ENCODE data around the gene KDM7A. TPM values are rescaled to one million over a fixed set of nuclear protein-coding genes. Genes with fewer than 3 reads are reported as not detected.

Gene KDM7A
- total RNA-seq, 4 donors from 2014 or later, result 11.1 to 29.8 (median 20.7) TPM

DNA sequence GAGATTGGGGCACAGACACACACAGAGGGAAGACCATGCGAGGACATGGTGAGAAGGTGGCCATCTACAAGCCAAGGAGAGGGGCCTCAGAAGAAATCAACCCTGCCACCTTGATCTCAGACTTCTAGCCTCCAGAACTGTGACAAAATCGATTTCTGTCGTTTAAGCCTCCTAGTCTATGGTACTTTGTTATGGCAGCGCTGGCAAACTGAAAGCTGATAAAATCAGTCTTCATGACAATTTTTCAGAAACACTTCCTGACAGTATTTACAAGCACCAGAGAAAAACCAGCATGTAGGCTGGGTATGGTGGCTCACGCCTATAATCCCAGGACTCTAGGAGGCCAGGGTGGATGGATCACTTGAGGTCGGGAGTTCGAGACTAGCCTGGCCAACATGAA lies 118.3 kb downstream of the KDM7A start:
- TF ChIP-seq, protein P1, sequence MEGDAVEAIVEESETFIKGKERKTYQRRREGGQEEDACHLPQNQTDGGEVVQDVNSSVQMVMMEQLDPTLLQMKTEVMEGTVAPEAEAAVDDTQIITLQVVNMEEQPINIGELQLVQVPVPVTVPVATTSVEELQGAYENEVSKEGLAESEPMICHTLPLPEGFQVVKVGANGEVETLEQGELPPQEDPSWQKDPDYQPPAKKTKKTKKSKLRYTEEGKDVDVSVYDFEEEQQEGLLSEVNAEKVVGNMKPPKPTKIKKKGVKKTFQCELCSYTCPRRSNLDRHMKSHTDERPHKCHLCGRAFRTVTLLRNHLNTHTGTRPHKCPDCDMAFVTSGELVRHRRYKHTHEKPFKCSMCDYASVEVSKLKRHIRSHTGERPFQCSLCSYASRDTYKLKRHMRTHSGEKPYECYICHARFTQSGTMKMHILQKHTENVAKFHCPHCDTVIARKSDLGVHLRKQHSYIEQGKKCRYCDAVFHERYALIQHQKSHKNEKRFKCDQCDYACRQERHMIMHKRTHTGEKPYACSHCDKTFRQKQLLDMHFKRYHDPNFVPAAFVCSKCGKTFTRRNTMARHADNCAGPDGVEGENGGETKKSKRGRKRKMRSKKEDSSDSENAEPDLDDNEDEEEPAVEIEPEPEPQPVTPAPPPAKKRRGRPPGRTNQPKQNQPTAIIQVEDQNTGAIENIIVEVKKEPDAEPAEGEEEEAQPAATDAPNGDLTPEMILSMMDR (IDR thresholded peaks at IDR 0.05), result no peak
- no peak for TF ChIP-seq POLR2A (IDR thresholded peaks at IDR 0.05)
- no peak for DNase-seq
- H3K9me3 ChIP-seq, result no peaks in the 10 kb centered on the region
- no peaks in the 10 kb centered on the region for H3K36me3 ChIP-seq
- no peak overlapping the region for H3K4me3 ChIP-seq (replicated peaks in 1 of 3)
- H3K4me1 ChIP-seq, result peaks cover 18 to 19% of the 10 kb centered on the region in 2 donors
- intact Hi-C loops (cut with DNase I), result no loop called here
- H3K27ac ChIP-seq, result no peak overlapping the region
- 91 to 93% methylated on average over 7 of the region's 7 CpGs for WGBS, 2 donors
- H3K27me3 ChIP-seq, result no peaks in the 10 kb centered on the region

DNA sequence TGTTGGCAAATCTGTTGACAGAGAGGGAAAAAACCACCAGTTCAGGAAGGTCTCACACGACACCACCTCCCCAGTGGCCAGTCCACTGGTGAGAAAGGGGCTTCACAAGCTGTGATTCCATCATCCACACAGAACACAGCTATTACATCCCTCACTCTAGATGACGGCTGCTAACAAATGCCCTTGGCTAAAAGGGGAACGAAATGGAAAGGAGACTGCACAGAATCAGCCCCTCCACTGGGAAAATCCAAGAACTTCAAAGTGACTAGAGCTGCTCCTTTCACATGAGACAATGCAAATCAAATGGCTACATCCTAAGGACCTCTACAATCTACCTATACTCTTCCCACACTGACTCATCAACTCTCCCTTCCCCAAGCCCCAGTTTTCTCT lies 119.6 kb downstream of the KDM7A start:
- H3K27me3 ChIP-seq, result no peaks in the 10 kb centered on the region
- intact Hi-C loops (cut with DNase I), result no loop called here
- H3K36me3 ChIP-seq, result no peaks in the 10 kb centered on the region
- no peak overlapping the region for H3K27ac ChIP-seq
- TF ChIP-seq POLR2A (IDR thresholded peaks at IDR 0.05), result no peak
- TF ChIP-seq, protein P1 (IDR thresholded peaks at IDR 0.05), result no peak
- no peak overlapping the region for H3K4me3 ChIP-seq (replicated peaks in 1 of 3)
- WGBS, 2 donors, result 95 to 100% methylated on average over 3 of the region's 3 CpGs
- no peaks in the 10 kb centered on the region for H3K9me3 ChIP-seq
- no peak for DNase-seq
- peaks cover 18 to 19% of the 10 kb centered on the region in 2 donors for H3K4me1 ChIP-seq

DNA sequence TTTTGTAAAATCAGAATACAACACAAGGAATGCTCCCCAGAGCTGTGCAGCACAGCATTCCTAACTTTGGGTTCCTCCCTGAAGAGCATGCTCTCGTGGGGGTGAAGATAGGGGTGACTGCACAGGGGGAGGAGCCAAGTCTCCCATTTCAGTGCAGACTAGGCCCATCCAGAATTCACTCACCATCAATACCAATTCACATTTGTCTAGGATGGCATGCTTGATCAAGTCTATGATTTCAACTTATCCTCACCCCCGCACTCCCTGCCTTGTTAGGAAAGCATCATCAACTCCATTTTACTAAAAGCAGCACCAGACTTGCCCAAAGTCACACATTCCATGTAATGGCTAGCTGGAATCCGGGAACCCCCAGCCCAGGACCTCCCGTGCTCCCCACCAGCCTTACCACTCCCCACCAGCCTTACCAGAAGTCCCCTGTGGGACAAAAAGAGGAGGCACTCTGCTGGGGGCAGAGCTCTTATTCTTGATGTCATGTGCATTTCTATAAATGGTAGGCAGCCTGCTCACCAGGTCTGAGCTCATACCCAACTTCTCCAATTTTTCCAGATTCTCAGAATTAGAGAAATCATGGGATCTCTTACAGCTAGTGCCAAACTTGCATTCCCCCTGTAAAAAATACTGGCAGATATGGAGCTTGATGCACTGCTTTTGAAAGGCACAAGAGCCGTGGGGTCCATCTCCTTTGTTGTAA lies 120.2 kb downstream of the KDM7A start:
- H3K4me3 ChIP-seq (replicated peaks in 1 of 3), result no peak overlapping the region
- no peaks in the 10 kb centered on the region for H3K36me3 ChIP-seq
- DNase-seq, result peak in 1 of 2 donors; percentile 12
- no peaks in the 10 kb centered on the region for H3K9me3 ChIP-seq
- intact Hi-C loops (cut with DNase I), result no loop called here
- no peak for TF ChIP-seq POLR2A (IDR thresholded peaks at IDR 0.05)
- TF ChIP-seq, protein P1 (IDR thresholded peaks at IDR 0.05), result no peak
- 83 to 92% methylated on average over 5 of the region's 5 CpGs for WGBS, 2 donors
- H3K27ac ChIP-seq, result no peak overlapping the region
- no peaks in the 10 kb centered on the region for H3K27me3 ChIP-seq
- peaks cover 15 to 18% of the 10 kb centered on the region in 2 donors for H3K4me1 ChIP-seq

DNA sequence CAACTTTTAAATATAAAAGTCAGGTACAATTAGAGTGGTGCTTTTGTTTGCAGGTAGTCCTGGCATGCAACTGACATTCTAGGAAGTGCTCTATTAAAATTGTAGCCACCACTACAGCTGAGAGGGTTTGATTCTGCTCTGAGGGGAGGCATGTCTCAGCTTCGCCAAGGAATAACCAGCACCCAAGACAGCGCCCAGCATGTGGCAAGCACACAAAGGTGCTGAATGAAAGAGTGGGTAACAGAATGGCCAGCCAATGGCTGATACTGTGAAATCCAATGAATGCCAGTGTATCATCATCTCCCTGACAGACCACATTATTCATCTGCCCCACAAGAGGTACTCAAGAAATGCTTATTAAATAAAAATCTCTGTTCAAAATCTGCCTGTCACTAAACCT lies 121.0 kb downstream of the KDM7A start:
- Histone ChIP-seq H3K4me3 (replicated peaks in 1 of 3) (no peak overlapping the region), H3K36me3 (no peaks in the 10 kb centered on the region), H3K27me3 (no peaks in the 10 kb centered on the region), H3K9me3 (no peaks in the 10 kb centered on the region), H3K4me1 (peaks cover 7 to 14% of the 10 kb centered on the region in 2 donors), H3K27ac (no peak overlapping the region)
- TF ChIP-seq, protein P1 (IDR thresholded peaks at IDR 0.05), result no peak
- no peak for TF ChIP-seq POLR2A (IDR thresholded peaks at IDR 0.05)
- intact Hi-C loops (cut with DNase I), result no loop called here
- WGBS, 2 donors, result 95 to 98% methylated on average over 2 of the region's 2 CpGs
- no peak for DNase-seq

DNA sequence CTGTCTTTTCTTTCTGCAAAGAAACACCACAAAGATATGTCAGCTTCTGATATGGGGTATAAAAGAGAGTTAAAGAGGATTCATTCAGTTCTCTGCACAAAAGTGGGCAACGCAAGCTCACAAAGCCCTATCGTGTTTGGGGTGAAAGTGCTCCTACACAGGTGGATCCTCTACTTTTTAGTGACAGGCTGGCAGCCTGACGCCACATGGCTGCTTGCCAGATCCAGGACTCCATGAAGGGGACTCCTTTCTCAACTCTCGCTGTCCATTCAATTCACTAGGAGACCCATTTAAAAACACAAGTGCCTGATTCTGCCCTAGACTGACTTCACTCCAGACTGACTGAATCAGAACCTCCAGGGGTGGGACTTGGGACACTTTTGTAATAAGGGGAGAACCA lies 122.0 kb downstream of the KDM7A start:
- H3K27me3 ChIP-seq, result no peaks in the 10 kb centered on the region
- H3K4me3 ChIP-seq (replicated peaks in 1 of 3), result no peak overlapping the region
- no peak for DNase-seq
- H3K36me3 ChIP-seq, result no peaks in the 10 kb centered on the region
- H3K9me3 ChIP-seq, result no peaks in the 10 kb centered on the region
- H3K27ac ChIP-seq, result no peak overlapping the region
- intact Hi-C loops (cut with DNase I), result no loop called here
- TF ChIP-seq, protein P1 (IDR thresholded peaks at IDR 0.05), result no peak
- TF ChIP-seq POLR2A (IDR thresholded peaks at IDR 0.05), result no peak
- H3K4me1 ChIP-seq, result peaks cover 3 to 12% of the 10 kb centered on the region in 2 donors
- 79 to 80% methylated on average over 4 of the region's 4 CpGs for WGBS, 2 donors
